Natural killer cell (primary cell): ENCODE data around the gene VWA3B. TPM values are rescaled to one million over a fixed set of nuclear protein-coding genes. Genes with fewer than 3 reads are reported as not detected.
"Not testable (repeated sequence)": the region's sequence is repeated elsewhere in the genome, so short reads cannot be mapped to it uniquely, and the experiment has no call there.

Source experiments
- ATAC-seq, 3 donors: fragments of 150-1000 bp in 2 of 3; fragments of 200-7000 bp in 1 of 3; cut with Tn5 transposase; 1 replicate in 1 of 3; 2 replicates in 2 of 3; pipeline ENCODE4 v1.10.0; 2021; ENCODE audit warnings: mild to moderate bottlenecking in 2 of 3, moderate library complexity in 2 of 3
- DNase-seq, 2 donors: peaks; one replicate each; pipeline versions ENCODE4 v3.0.0 to v3.0.0-alpha.2; 2013 to 2021; ENCODE audit warnings: mixed read lengths in 1 of 2
- H3K27ac ChIP-seq: one replicate; pipeline ENCODE4 v1.5.1; 2013; ENCODE audit warnings: mild to moderate bottlenecking, low read length
- H3K27me3 ChIP-seq: one replicate; pipeline ENCODE4 v1.6.1; 2013; ENCODE audit warnings: low read length; ENCODE audit not compliant: control insufficient read depth, insufficient read depth
- H3K36me3 ChIP-seq: one replicate; pipeline ENCODE4 v1.6.1; 2013; ENCODE audit warnings: low read length; ENCODE audit not compliant: control insufficient read depth, insufficient read depth
- H3K4me1 ChIP-seq: one replicate; pipeline ENCODE4 v1.6.1; 2013; ENCODE audit warnings: low read length; ENCODE audit not compliant: control insufficient read depth, insufficient read depth
- H3K4me3 ChIP-seq: one replicate; pipeline ENCODE4 v1.5.1; 2013; ENCODE audit warnings: low read length
- H3K9me3 ChIP-seq: one replicate; pipeline ENCODE4 v1.6.1; 2013; ENCODE audit warnings: low read length; ENCODE audit not compliant: control insufficient read depth, insufficient read depth
- H3K27ac Mint-ChIP-seq, 2 donors: one replicate each; pipeline ENCODE4 v1.8.0; 2022; ENCODE audit warnings: mild to moderate bottlenecking in 2 of 2, mixed read lengths in 2 of 2, moderate library complexity in 1 of 2
- H3K27me3 Mint-ChIP-seq, 2 donors: one replicate each; pipeline ENCODE4 v1.8.0; 2022; ENCODE audit warnings: low read depth in 2 of 2, mixed read lengths in 2 of 2
- H3K36me3 Mint-ChIP-seq: one replicate; pipeline ENCODE4 v1.8.0; 2022; ENCODE audit warnings: mixed read lengths
- H3K4me1 Mint-ChIP-seq, 2 donors: one replicate each; pipeline ENCODE4 v1.8.0; 2022; ENCODE audit warnings: mixed read lengths in 2 of 2
- H3K4me3 Mint-ChIP-seq: one replicate; pipeline ENCODE4 v1.8.0; 2022; ENCODE audit warnings: mild to moderate bottlenecking, moderate library complexity, mixed read lengths
- H3K9me3 Mint-ChIP-seq, 2 donors: one replicate each; pipeline ENCODE4 v1.8.0; 2022; ENCODE audit warnings: mixed read lengths in 2 of 2
- WGBS: methylation state at CpG from one replicate; pipeline ENCODE4 v1.1.7; 2013; ENCODE audit warnings: missing lambda C conversion rate; ENCODE audit not compliant: insufficient coverage; 5-methylcytosine and 5-hydroxymethylcytosine counted together
- intact Hi-C: fragments of 100-400 bp; cut with micrococcal nuclease; formaldehyde crosslinking; loops from one replicate; pipeline ENCODE4 v1.14.2; 2022
- total RNA-seq, 4 donors: library from RNA; stranded (reverse); fragments of 120-200 nt in 1 of 4; gene quantifications; one replicate each; pipeline versions ENCODE4 v1.2.3 to v1.2.4, GENCODE V29; 2013 to 2022
- TF ChIP-seq, protein P1 (sequence below): fragments of 200-600 bp; IDR thresholded peaks from one replicate; pipeline ENCODE4 v1.8.0; 2022; ENCODE audit warnings: antibody characterized with exemption

Gene VWA3B
- total RNA-seq, 3 donors from 2014 or later (not counting 1 experiment from before 2014, with no cell fraction given), result not detected

DNA sequence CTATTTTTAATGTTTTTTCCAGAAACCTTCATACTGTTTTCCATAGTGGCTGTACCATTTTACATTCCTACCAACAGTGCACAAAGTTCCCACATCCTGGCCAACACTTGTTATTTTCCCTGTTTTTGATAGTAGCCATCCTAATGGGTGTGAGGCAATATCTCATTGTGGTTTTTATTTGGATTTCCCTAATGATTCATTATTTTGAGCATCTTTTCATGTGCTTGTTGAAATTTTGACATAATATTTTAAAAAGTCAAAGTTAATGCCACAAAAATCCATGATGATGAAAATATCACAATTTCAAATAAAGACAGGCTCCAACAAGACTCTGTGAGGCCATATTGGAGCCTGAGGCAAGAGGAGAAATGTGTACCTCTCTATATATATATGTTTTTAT lies 50.2 kb downstream of the VWA3B start:
- DNase-seq (no peak), ATAC-seq (no peak)
- Histone ChIP-seq H3K27ac (no peak overlapping the region), H3K9me3 (no peaks in the 10 kb centered on the region), H3K36me3 (no peaks in the 10 kb centered on the region), H3K4me3 (no peak overlapping the region), H3K4me1 (no peaks in the 10 kb centered on the region), H3K27me3 (no peaks in the 10 kb centered on the region)
- H3K27me3 Mint-ChIP-seq, result peaks cover 0 to 12% of the 10 kb centered on the region in 2 donors
- H3K9me3 Mint-ChIP-seq, result no peaks in the 10 kb centered on the region
- no peak overlapping the region for H3K27ac Mint-ChIP-seq
- intact Hi-C loops, result no loop called here
- H3K4me3 Mint-ChIP-seq, result no peak overlapping the region
- no peaks in the 10 kb centered on the region for H3K36me3 Mint-ChIP-seq
- H3K4me1 Mint-ChIP-seq, result peaks cover 7 to 11% of the 10 kb centered on the region in 2 donors
- TF ChIP-seq, protein P1, sequence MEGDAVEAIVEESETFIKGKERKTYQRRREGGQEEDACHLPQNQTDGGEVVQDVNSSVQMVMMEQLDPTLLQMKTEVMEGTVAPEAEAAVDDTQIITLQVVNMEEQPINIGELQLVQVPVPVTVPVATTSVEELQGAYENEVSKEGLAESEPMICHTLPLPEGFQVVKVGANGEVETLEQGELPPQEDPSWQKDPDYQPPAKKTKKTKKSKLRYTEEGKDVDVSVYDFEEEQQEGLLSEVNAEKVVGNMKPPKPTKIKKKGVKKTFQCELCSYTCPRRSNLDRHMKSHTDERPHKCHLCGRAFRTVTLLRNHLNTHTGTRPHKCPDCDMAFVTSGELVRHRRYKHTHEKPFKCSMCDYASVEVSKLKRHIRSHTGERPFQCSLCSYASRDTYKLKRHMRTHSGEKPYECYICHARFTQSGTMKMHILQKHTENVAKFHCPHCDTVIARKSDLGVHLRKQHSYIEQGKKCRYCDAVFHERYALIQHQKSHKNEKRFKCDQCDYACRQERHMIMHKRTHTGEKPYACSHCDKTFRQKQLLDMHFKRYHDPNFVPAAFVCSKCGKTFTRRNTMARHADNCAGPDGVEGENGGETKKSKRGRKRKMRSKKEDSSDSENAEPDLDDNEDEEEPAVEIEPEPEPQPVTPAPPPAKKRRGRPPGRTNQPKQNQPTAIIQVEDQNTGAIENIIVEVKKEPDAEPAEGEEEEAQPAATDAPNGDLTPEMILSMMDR, result no peak

DNA sequence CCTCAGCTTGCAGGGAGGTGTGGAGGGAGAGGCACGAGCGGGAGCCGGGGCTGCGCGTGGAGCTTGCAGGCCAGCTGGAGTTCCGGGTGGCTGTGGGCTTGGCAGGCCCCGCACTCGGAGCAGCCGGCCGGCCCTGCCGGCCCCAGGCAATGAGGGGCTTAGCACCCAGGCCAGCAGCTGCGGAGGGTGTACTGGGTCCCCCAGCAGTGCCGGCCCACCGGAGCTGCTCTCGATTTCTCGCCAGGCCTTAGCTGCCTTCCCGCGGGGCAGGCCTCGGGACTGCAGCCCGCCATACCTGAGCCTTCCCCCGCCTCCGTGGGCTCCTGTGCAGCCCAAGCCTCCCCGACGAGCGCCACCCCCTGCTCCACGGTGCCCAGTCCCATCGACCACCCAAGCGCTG lies 52.0 kb downstream of the VWA3B start:
- H3K27me3 ChIP-seq, H3K9me3 ChIP-seq, H3K27ac ChIP-seq, ATAC-seq, H3K36me3 ChIP-seq, DNase-seq, H3K27ac Mint-ChIP-seq, H3K4me3 Mint-ChIP-seq, H3K9me3 Mint-ChIP-seq, H3K4me1 ChIP-seq, H3K27me3 Mint-ChIP-seq, H3K4me3 ChIP-seq, intact Hi-C loops, H3K4me1 Mint-ChIP-seq, H3K36me3 Mint-ChIP-seq: not testable (repeated sequence)
- WGBS, result 98% methylated on average over 28 of the region's 28 CpGs

DNA sequence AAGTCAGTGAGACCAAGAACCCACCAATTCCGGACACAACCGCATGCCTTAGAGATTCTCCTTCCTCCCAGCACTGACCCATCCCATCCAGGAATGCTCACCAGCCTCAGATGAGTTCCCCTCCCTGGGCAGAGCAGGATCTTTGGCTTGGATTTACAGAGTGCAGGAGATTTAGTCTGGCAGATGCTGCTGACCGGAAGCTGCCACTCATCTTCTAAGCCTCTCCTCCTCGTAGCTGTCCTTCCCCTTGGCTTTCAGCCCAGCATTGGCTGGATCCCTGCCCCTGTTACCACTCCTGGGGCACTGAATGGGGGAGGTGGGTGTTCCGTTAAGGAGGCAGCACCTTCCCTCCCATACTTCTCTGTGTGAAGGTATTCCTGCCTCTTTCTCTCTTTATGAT lies 53.2 kb downstream of the VWA3B start:
- Mint-ChIP-seq H3K4me3 (no peak overlapping the region), H3K27ac (no peak overlapping the region), H3K4me1 (no peaks in the 10 kb centered on the region), H3K27me3 (peaks cover 0 to 6% of the 10 kb centered on the region in 2 donors), H3K36me3 (no peaks in the 10 kb centered on the region), H3K9me3 (no peaks in the 10 kb centered on the region)
- DNase-seq (no peak), ATAC-seq (no peak)
- TF ChIP-seq, protein P1, result no peak
- no peaks in the 10 kb centered on the region for H3K4me1 ChIP-seq
- no peaks in the 10 kb centered on the region for H3K36me3 ChIP-seq
- H3K4me3 ChIP-seq, result no peak overlapping the region
- WGBS, result 78% methylated on average over 5 of the region's 5 CpGs
- no peak overlapping the region for H3K27ac ChIP-seq
- intact Hi-C loops, result no loop called here
- H3K27me3 ChIP-seq, result no peaks in the 10 kb centered on the region
- H3K9me3 ChIP-seq, result no peaks in the 10 kb centered on the region

DNA sequence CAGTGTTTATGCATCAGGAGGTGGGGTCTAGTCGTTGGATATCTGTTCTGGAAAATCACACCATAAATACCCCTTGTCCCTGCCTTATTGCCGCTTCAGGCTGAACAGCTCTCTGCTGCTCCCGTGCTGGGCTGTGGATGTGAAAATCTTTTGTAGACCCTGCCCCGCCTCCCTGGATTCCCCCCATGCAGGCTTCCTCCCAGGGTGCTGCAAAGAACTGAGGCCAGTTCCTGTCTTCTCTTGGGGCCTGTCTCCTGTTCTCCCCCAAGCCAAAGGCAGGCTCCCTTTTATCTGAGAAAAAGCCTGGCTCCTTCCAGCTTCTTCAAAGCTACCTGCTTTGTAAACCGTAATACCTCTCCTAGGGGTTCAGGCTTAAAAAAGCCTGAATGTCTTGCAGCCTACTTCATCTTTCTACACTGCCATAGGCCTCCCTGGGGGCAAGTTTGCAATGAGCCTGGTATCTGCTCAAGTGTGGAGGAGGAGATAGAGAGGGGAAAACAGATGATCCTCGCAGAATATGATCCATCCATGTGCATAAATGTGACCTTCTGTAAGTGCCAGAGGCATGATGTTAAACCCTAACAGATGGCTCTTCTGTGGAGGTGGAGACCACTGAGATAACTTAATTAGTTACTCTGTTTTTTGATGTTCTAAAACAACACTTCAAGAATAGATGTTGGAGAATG lies 55.3 kb downstream of the VWA3B start:
- DNase-seq (no peak), ATAC-seq (no peak)
- H3K27me3 ChIP-seq, result no peaks in the 10 kb centered on the region
- no peaks in the 10 kb centered on the region for H3K4me1 ChIP-seq
- TF ChIP-seq, protein P1, result no peak
- H3K27ac ChIP-seq, result no peak overlapping the region
- no peak overlapping the region for H3K4me3 ChIP-seq
- no peak overlapping the region for H3K27ac Mint-ChIP-seq
- H3K4me1 Mint-ChIP-seq, result no peaks in the 10 kb centered on the region
- H3K9me3 ChIP-seq, result no peaks in the 10 kb centered on the region
- peaks cover 0 to 9% of the 10 kb centered on the region in 2 donors for H3K27me3 Mint-ChIP-seq
- H3K4me3 Mint-ChIP-seq, result no peak overlapping the region
- H3K36me3 Mint-ChIP-seq, result no peaks in the 10 kb centered on the region
- WGBS, result 85% methylated on average over 5 of the region's 6 CpGs
- H3K9me3 Mint-ChIP-seq, result no peaks in the 10 kb centered on the region
- H3K36me3 ChIP-seq, result no peaks in the 10 kb centered on the region
- intact Hi-C loops, result no loop called here
